ENCODE measurements around the gene SLC1A2.

DNA sequence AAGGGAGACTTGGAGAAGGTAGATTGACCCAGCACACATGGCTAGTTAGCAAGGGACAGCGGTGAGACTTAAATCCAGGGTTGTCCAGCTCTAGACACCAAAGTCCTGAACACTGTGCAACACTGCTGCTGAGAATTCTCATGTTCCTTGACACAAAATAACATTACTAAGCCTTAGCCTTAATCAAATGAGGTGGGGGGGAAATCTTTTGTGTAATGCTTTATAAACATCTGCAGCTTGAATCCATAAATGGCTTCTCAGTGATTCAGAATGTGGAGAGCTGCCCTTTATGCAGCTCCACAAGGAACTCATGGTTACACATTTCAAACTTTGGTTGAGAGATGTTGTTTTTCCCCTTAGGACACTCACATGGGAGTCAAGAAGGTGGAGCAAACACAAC, 200.4 kb downstream of the SLC1A2 start:
- no peak for TF ChIP-seq CTCF (IDR thresholded peaks at IDR 0.05; ENCODE audit: low read depth, low read length)
- TF ChIP-seq EZH2phosphoT487 (IDR thresholded peaks at IDR 0.05; ENCODE audit: low read depth): no peak
